C4-2B (cell line): Measurements from ENCODE around the gene LAMB2.

ENCODE experiments used
- ZFX ChIP-seq: fragments of 450-650 bp; IDR thresholded peaks from 2 replicates; pipeline ENCODE4 v1.6.1; 2017
- TF ChIP-seq, protein P1 (sequence below): fragments of 450-650 bp; conservative IDR thresholded peaks from 2 replicates; pipeline ENCODE4 v1.5.1; 2017; ENCODE audit warnings: mild to moderate bottlenecking

DNA sequence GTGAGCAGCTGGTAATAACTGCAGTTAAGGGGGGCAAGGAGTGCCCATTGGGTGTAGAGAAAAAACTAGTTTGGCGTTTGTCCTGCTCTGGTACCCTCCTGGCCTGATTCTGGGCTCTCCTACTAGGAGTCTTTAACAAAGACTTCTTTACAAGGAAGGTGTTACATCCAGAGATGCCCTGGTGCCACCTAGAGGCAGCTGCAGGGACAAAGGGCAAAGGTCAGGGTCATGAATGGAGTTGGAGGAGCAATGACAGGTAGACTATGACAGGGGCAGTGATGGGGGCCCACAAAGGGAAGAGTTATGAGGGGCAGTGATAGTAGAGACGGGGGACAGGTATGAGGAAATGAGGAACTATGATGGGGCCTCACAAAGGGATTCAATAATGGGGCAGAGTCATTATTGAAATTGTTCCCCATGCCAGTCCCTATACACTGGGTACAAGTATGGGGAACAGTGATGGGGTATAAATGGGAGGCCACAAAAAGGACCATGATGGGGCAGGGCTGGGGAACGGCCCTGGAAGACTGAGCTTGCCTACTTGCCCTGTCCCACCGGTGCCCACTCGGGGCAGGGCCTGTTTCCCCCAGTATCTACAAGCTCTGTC, 25.4 kb upstream of the LAMB2 start:
- TF ChIP-seq ZFX = no peak
- TF ChIP-seq, protein P1, sequence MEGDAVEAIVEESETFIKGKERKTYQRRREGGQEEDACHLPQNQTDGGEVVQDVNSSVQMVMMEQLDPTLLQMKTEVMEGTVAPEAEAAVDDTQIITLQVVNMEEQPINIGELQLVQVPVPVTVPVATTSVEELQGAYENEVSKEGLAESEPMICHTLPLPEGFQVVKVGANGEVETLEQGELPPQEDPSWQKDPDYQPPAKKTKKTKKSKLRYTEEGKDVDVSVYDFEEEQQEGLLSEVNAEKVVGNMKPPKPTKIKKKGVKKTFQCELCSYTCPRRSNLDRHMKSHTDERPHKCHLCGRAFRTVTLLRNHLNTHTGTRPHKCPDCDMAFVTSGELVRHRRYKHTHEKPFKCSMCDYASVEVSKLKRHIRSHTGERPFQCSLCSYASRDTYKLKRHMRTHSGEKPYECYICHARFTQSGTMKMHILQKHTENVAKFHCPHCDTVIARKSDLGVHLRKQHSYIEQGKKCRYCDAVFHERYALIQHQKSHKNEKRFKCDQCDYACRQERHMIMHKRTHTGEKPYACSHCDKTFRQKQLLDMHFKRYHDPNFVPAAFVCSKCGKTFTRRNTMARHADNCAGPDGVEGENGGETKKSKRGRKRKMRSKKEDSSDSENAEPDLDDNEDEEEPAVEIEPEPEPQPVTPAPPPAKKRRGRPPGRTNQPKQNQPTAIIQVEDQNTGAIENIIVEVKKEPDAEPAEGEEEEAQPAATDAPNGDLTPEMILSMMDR = peak; percentile 79
